ENCODE results near the gene BRI3BP.

Gene BRI3BP

GRCh38 chr12:124993626-124994436, at the start of gene BRI3BP:
Gene BRI3BP, plus strand, starts transcription at chr12:124993645. Its CDS starts 146 bp downstream, at chr12:124993791.
- DNase-seq, result peak; percentile 50

DNA sequence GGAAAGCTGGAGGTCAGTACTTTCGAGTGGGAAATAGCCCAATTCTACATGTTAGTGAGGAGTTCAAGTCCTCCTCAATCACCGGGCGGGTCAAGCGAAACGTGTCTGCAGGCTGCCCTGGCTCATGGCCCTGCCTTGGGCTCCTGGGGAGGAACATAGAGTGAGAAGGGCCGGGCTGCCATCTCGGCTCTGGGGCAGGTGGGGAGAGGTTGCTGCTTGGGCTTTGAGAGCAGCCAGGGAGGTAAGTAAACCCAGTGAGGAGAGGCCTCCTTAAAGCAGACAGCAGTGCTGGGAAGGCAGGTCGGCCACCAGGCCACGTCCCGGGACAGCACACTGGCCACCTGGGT, 47.0 kb upstream of the BRI3BP start:
- no peak for DNase-seq

DNA sequence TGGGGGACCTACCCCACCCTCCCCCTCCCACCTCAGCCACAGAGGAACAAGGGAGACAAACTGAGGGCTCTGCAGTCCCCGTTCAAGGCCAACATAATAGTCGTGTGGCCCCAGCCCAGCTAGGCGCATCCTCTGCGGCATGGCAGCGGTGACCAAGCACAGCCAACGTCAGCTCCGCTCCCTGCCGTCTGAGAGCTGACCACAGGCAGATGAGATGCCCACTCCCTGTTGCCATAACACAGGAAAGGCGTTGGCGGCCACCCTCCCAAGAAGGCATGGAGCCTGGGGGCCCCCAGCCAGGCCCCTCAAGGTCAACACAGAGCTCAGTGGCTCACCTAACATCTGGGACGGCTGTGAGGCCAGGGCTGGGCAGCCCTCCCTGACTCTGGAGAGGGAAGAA, 46.4 kb upstream of the BRI3BP start:
- DNase-seq, result no peak

DNA sequence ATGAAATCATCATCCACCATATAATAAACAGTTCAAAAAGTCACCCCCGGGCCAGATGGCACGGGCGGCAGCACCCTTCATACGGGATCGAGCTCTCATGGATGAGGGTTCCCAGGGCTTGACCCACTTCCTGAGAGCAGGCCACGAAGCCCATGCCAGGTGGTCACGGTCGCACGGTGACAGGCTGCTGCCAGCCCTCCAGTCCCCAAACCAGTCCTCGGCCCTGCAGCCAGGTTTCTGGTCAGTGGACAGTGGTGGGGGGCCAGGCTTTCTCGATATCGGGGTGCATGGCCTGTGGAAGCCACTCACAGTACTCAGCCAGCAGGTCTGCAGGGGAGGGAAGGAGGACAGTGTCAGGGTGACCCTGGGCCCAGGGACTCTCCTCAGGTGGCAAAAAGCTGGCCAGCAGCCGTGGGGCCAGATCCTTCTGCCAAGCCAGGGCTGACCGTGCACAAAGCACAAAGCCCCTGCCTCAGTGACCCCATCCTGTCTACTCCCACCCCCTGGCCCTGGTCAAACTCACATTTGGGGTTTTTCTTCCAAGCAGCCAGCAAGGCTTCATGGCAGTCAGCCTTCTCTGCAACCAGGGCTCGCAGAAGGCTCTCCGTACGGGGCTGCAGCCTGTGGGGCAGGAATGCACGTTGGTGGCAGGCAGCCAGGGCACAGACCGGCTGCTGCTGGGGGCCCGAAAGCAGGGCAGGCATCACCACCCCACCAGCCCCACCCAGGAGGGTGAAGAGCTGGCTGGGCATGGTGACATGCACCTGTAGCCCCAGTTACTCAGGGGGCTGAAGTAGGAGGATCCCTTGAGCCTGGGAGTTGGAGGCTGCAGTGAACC, 45.7 kb upstream of the BRI3BP start:
- no peak for DNase-seq

DNA sequence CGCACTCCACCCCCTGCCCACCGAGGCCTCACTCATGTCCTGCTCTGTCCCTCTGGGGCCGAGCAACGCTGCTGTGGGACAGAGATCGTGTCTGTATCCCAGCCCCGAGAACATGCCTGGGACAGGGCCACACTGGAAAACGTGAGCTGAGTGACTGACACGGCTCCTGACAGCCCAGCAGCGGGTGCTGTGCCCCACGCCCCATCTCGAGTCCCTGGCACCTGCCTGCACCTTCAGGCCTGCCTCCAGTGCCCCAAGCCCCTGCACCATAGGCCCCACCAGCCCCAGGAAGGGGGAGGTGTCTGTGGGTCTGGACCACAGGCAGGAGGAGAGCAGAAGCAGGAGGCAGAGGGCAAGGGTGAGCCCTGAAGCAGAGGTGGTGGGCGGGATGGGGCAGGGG, 44.4 kb upstream of the BRI3BP start:
- DNase-seq, result no peak

GRCh38 chr12:124949779-124950728, 43.4 kb upstream of the BRI3BP start:
- no peak for DNase-seq

DNA sequence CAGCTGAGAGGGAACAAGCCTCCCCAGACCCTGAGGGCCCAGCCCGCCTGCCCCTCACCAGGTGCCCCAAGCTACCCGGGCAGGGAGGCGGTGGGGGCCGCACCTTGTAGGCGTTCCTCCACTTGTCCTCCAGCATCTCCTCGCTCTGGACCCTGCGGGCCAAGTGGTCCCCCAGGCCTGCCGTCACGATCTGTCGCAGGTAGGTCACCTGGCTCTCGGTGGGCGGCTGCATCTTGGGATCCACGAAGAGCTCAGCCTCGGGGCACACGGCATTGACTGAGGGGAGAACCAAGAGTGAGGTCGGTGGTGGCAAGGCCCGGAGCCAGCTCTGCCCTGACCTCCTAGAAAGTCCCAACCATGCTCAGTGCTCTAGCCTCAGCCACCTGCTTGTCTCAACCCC, 41.1 kb upstream of the BRI3BP start:
- DNase-seq, result no peak

GRCh38 chr12:124952801-124953200, 40.6 kb upstream of the BRI3BP start:
- no peak for DNase-seq

DNA sequence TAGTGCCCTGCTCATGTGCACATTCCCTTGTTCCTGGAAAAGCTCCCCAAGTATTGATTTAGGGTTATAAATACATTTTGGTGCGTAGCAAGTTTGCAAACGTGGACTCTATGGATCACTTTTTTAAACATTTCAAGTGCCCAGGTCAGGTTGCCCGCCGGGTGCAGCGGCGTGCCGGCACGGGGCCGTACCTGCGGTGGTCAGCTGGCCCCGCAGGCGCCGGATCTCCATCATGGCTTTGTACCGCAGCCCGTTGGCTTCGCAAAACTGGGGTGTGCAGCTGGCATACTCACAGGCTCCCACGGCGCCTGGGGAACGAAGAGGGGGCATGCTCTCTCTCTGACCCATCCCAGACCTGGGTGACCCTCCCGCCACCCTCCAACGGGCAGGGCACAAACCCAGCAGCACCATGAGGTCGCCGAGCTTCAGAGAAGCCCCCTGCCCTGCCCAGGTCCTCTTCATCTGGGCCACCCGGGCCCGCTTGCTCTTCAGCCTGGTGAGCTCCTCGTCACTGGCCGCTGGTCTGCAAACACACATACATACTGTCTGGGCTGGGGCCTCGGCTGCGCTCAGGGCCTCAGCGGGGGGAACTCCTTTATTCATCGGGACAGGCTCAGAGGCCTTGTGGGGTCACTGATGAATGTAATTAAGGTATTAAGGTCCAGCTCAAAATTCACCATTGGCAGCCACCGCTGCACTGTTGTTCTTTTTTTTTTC, 39.6 kb upstream of the BRI3BP start:
- DNase-seq, result no peak

DNA sequence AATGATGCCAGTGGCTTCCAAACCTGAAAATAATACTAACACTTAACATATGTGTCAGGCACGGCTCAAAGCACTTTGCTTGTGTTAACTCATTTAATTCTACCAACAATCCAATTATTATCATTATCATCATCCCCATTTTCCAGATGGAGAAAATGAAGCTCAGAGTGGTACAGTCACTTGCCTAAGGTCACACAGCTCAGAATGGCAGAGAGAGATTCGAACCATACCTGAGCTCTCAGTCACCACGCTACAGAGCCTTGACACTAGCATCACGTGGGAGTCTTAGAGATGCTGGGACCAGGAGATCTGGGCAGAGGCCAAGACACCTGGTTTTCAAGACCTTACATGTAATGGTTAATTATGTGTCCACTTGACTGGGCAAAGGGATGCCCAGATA, 38.7 kb upstream of the BRI3BP start:
- no peak for DNase-seq

DNA sequence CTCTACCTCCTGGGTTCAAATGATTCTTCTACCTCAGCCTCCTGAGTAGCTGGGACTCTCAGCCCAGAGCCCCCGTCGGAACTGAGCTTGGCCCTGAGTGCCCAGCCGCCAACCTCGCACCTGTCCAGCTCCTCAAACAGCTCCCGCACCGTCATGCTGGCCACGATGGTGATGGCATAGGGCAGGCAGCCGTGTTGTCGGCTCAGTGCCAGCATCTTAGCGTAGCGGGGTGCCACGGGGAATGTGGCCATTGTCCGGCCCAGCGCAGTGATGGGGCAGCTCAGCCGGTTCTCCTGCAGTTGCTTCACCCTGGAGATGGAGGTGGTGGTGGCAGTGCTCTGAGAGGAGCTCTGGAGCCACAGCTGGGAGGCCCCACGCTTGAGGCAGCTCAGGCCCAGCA, 36.9 kb upstream of the BRI3BP start:
- DNase-seq, result no peak

GRCh38 chr12:124961055-124961454, 32.4 kb upstream of the BRI3BP start:
- no peak for DNase-seq

GRCh38 chr12:124963211-124963610, 30.2 kb upstream of the BRI3BP start:
- no peak for DNase-seq

DNA sequence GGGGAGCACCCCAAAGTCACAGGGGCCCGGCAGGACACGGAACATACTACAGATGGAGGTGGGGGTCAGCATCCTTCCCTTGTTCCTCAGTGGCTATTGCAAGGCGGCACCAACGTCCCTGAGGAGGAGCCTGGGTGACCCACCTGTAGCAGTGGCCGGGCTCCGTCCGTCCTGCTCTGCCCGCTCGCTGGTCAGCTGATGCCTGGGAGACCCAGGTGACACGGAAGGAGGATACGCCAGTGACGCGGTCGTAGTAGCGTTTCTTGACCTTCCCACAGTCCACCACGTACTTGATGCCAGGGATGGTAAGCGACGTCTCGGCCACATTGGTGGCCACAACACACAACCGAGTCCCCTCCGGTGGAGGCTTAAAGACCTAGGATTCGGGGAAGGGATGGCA, 29.2 kb upstream of the BRI3BP start:
- no peak for DNase-seq

DNA sequence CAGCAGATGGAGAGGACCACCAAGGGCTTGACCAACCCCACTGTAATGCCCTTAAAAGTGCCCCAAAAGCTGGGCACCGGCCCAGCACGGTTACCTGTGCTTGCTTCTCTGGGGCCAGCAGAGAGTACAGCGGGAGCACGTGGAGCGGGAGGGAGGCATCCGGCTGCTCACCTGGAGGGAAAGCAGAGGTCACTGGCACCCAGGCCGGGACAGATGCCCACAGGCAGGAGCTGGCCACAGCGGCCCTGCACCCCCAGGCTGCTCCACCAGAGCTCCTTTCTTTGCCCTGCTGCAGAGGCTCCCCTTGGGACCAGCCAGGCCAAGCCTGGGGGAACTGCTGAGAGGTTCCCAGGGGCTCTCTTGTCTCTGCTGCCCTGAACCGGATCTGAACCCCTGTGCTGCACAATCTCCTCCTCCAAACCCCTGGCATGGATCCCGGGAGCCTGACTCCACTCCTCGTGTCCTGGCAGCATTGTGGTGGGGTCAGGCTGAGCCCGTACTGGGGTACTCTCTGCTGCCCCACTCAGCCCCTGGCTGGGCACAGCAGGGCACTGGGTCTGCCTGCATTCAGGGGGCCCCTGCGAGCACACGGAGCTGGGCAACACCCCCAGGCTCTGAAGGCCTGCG, 28.5 kb upstream of the BRI3BP start:
- no peak for DNase-seq

- no peak for DNase-seq
Measured at GRCh38 chr12:124967016-124967739, 26.3 kb upstream of the BRI3BP start.

GRCh38 chr12:124968656-124969055, 24.8 kb upstream of the BRI3BP start:
- no peak for DNase-seq

DNA sequence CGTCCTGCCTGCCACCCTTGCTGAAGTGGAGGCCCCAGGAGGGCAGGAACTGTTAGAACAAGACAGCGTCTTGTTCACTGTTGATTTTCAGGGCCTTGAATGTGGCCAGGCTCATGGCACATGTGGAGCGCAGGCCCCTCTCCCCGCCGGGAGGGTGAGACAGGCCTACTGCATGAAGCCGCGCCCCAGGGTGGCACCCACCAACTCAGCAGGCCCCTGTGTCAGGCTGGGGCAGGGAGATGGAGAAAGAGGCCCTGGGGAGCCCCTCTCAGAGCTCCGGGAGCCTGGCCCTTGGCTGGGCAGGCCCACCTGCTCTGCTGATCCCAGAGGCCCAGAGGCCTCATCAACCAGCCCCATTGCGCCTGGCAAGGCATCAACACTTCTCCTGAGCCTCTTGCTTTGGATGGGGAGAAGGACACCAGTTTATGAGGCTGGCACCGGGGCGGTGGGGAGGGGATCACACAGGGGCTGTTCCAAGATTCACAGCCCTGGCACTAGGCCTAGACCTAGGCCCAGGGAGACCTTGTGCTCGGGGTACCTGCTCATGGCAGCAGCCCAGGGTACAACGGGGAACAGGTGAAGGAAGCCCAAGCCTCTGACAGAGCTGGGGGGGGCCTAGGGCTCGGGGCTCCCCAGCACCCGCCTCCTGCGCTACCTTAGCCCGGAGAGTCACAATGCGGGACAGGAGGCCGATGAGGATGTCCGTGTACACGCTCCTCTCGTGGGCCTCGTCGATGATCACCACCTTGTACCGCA, 22.6 kb upstream of the BRI3BP start:
- DNase-seq, result no peak

DNA sequence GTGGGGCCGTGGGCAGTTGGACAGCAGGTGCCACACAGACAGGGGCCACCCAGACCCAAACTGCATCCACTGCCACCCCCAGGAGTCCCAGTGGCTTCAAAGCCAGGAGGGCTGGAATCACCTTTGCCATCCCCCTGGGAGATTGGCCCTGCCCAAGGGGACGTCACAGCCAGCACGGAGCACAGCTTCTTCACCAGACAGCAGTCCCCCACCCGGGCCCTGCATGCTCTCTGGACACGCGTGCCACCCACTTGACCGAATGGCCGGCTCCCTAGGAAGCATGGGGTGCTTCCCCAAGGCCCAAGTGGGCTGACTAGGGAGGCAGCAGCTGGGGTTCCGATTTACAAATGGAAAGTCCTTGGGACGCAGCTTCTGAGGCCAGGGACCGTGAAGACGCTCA, 21.8 kb upstream of the BRI3BP start:
- DNase-seq, result no peak

DNA sequence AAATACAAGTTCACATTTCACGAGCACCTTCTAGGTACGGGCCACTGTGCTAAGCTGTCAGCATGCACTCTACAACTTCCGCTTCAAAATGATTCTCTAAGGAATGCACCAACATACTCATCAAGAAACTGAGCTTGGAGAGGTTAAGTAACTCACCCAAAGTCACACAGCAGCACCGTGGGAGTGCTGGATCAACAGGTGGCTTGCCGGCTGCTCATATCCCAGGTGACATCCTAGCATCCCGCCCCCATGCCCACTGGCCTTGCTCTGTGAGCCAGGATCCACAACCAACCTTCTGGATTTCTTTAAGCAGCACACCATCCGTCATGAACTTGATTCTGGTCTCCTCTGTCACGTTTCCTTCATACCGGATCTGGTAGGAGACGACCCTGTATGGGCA, 21.2 kb upstream of the BRI3BP start:
- no peak for DNase-seq

GRCh38 chr12:124975276-124975675, 18.2 kb upstream of the BRI3BP start:
- no peak for DNase-seq

Measured in activated T-cell treated with anti-CD3 and anti-CD28 coated beads, Interleukin-2, amount 50 U/mL, for 1 hour (primary cell).